Stimulated activated naive CD4-positive, alpha-beta T cell (primary cell): ENCODE results near the gene FAM136A.
"Not testable (repeated sequence)": the region's sequence is repeated elsewhere in the genome, so short reads cannot be mapped to it uniquely, and the experiment has no call there.

Experiments
- DNase-seq, 6 experiments: peaks; one replicate each; lab custom pipeline; 2025; lab: John Stamatoyannopoulos, UW

FAM136A gene

DNA sequence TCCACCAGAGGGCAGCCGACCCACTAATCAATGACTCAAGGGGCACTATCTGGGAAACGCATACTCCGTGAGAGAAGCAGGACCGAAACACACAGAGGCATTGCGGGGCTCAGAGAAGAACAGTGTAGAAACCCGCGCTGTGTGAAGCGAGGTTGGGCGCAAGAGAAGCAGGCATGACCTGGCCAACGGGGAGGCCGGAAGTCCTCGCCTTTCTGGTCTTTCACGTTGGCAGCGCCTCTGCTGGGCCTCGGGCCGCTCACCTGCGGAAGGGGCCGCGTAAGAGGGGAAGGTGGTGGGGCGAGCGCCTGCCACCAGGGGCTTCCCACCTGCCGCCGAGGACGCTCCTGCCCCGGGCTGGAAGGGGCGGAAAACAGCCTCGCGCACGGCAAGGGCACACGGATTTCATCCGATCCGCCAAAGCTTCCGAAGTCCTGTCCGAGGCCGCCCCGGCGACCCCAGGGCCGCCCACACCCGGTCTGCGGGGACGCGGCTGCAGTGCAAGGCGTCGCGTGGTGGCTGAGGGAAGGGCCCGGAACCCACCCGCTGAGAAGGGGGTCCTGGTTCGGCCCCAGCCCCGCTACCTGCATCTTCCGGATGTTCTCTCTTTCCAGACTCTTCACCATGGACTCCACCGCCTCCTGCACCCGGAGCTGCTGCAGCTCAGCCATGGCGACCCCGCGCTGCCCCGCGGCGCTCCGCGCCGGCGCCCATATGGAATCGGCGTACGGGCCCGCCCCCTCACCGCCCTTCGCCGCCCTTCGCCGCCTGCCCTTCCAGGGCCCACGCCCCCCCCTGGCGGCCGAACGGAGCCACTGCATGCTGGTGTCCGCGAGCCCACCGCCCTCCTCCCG lies at the start of gene FAM136A:
Gene FAM136A (minus strand): TSS at position 724 of the 851 bp plus-strand sequence. CDS start 56 bp downstream, at position 668.
- DNase-seq = peak; percentile 76 to 92 (median 83)

DNA sequence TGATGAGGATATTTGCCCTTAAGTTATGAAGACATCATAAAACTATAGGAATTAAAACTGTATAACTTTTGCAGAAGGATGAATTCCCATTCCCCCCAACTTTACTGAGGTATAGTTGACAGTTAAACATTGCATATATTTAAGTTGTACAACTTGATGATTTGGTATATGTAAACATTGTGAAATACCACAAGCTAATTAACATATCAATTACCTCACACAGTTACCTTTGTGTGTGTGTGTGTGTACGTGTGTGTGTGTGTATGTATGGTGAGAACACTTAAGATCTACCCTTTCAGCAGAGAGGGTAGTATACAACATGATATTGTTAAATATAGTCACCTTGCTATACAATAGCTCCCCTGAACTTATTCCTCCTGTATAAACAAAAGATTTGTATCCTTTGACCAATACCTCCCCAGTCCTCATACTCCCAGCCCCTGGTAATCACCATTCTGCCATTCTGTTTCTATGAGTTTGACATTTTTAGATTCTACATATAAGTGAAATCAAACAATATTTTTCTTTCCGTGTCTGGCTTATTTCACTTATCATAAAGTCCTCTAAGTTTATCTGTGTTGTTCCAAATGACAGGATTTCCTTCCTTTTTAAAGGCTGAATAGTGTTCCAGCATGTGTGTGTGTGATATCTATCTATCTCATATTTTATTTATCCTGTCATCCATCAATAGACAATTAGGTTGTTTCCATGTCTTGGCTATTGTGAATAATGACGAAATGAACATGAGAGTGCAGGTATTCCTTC lies 48.2 kb upstream of the FAM136A start:
- no peak for DNase-seq

DNA sequence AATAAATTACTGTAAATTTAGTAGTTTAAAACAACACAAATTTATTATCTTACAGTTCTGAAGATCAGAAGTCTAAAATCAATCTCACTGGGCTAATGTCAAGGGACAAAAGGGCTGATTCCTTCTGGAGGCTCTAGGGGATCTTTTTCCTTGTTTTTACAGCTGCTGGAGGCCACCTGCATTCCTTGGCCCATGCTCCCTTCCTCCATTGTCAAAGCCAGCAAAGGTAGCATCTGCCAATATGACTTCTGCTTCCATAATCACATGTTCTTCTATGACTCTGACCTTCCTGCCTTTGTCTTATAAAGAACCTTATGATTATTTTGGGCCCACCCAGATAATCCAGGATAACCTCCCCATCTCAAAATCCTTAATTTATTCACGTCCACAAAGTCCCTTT lies 46.0 kb upstream of the FAM136A start:
- DNase-seq = no peak

DNA sequence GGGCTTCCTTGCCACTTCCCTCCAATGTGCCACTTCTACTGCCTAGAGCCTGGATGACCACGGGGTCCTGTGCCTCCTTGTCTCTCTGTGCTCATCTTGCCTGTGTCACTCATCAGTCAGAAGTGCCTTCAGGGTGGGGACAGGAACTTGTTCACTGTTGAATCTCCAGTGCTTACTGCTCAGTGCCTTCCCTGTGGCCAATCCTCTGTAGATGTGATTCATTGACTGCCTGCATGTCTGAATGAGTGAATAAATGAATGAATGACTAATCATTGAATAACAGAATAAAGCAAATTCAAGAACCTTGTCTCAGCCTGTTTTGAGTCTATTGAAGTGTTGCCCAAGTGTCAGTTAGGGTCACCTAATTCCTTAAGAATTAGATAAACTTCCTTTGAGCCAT lies 42.3 kb upstream of the FAM136A start:
- DNase-seq = no peak

DNA sequence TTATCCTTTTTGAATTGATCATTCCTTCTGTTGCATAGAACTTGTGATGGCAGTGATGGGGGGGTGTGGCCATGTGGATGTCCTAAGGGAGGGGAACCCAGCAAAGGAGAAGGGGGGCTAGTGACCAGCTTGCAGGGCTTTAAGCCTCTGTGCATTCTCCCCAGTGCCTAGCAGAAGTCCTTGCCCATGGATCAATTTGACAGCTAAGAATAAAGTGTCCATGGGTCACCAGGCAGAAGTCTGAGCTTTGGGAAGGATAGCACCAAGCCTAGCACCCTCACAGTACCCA lies 39.6 kb upstream of the FAM136A start:
- no peak for DNase-seq

DNA sequence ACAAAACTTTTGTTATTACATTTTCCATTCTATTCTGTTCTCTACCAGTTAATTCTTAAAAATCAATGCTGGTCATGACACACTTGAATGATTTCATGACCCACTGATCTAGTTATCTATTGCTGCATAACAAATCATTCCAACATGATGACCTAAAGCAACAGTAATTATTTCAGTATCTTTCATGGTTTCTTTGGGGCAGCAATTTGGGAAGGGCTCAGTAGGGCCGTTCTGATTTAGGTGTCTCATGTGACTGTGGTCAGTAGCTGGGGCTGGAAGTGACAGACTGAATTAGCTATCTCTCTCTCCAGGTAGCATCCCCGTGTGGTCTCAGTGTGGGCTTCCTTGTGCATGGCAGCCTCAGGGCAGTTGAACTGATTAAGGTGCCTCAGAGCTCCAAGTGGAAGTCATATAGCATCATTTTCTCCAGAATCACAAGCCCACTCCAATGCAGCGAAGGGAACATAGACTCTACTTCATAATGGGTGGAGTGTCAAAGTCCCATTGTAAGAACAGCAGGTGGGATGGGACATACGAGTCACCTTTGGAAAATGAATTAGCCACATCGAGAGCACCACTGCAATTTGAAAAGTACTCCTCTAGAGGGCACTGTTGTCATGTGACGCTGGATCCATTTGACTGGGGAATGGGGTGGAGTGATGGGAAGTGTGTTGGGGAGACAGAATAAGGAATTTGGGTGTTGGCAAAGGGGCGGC lies 39.1 kb upstream of the FAM136A start:
- peak; percentile 11 to 64 (median 18) for DNase-seq

DNA sequence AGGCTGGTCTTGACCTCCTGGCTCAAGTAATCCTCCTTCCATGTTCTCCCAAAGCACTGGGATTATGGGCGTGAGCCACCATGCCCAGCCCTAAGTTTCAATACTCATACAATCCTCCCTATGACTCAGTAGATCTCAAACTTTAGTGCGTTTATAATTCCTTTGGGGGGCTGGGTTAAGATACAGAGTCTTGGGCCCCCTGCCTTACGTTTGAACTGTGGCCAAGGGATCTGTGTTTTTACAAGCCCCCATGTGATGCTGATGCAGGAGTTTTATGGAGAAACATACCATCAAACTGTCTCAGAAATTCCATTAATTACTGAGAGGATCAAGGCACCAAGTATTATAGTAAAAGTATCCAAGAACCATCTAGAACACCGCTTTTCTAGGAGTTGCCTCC lies 38.2 kb upstream of the FAM136A start:
- no peak for DNase-seq

DNA sequence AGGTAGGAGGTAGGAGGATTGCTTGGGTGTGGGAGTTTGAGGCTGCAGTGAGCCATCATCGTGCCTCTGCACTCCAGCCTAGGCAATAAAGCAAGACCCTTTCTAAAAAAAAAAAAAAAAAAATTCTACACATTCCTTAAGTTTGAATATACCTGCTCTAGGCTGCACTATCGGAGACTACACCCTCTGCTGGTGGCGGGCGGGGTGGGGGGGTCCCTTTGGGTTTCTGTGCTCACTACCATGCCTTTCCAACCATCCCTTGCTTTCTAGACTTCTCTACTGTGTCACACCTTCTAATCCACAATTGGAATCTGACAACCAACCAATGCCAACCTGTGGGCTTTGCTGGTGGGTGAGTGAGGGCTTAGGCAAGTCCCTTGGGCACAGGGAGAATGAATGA lies 34.7 kb upstream of the FAM136A start:
- DNase-seq = no peak

DNA sequence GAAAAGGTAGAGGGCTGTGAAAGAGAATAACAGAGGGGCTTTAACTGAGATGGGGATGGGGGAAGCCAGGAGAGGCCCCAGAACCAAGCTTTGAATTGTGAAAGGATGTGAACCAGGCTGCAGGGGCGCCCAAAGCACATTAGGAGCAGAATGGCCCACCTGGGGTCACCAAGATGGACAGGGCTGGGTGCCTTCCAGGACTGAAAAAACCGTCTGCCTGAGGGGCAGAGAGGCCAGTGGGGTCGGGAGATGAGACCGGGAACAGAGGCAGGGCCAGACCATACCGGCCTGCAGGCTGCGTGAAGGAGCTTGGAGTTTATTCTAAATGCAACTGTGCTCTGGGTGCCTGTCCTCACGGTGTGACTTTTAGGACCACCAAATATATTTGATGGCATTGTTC lies 29.1 kb upstream of the FAM136A start:
- no peak for DNase-seq

DNA sequence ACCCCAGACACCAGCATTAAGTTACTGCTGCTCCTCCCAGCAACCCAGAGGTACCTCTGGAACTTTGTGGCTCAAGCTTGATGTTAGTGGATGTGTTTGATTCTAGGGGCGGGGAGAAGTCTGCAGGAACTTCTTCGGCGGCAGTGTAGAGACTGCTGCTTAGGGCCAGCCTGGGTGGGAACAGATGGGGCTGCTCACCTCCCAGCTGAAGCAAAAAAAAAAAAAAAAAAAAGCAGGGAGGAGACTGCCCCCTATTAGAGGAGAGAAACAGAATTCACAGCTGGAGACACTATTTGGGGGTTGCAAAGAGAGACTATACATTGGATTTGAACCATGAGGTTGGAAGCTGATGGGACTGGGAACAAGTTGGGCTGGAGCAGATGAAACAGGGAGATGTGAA lies 28.6 kb upstream of the FAM136A start:
- DNase-seq = no peak

DNA sequence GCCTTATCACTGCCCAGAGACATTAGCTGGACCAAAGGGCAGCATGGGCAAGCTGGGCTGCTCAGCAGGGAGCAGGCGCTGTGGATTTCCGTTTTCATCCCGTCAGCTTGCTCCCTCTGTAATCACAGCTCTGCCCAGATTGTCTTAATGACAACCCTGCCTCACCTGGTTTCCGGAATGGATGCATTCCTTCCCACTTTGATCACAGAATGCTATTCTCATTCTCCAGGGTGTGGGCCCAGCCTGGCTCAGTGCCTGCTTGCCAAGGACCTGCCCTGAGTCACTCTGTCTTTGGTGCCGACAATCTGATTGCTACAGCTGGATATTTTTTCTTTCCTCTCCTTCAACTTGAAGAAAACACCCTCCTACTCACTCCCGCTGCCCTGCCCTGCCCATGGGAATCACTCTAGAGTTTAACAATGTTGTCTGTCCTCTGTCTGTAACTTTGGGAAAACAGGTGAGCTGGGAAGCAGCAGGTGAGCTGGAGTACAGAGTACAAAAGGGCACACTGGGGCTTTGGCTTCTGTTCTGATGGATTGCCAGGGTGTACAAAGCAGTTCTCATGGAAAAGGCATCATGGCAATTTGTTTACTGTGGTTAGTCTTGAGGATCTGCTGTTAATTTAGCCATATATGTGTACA lies 27.2 kb upstream of the FAM136A start:
- DNase-seq = no peak

DNA sequence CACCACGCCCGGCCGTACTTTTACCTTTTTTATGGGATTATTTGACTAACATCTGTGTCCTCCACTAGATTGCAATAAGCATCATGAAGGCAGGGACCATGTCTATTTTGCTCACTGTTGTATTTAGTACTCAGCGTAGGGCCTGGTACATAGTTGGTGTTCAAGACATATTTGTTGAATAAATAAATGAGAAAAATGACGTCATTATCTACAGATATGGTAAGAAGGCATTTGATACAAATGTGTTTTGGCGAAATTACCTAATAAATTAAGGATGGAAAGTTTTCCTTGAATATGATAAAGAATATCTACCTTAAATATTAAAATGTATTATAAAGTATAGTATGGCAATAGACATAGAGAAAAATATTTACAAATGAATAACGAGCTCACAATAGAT lies 24.0 kb upstream of the FAM136A start:
- no peak for DNase-seq

DNA sequence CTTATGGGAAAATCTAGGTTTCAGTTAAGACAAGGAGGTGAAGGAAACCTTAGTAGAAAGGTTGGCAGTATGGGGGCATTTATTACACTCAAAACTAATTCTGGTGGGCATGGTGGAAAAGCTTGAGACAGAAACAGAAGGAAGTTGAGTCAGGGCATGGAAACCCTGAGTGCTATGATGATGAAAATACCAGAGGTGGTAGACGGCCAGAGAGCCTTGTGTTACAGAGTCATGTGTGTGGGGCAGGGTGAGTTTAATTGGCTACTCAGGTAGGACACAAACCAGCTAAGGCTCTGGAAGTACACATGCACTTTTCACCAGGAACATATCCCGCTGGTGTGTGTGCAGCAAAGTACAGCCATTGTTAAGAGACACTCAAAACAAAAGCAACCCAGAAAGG lies 20.7 kb upstream of the FAM136A start:
- no peak for DNase-seq

DNA sequence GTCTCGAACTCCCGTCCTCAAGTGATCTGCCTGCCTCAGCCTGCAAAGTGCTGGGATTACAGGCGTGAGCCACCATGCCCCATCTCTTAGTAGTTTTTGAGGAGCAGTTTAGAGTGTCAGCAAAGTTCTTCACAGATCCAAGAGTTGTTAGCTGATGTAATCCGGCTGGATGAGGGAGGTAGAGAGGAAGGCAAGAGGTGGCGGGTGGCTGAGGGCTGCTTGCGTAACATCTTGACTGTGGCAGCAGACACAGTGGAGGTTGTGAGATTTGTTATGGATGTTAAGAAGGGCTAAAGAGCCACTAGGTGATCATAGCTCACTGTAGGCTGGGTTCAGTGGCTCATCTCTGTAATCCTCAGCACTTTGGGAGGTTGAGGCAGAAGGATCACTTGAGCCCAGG lies 19.5 kb upstream of the FAM136A start:
- DNase-seq = no peak

DNA sequence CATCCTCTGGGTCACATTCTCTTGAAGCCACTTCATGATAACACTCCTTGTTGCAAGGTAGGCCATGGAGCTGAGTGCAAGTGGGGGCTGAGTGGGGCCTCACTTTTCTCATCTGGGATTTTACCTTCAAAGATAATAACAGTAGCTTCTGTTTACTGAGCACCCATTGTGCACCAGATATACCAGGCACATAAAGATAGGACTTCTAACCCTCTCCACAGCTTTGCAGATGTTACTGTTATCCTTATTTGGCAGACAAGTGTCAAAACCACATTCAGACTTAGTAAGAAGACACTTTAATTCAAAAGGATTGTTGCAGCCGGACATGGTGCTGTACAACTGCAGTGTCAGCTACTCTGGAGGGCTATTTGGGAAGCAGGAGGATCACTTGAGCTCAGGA lies 12.8 kb upstream of the FAM136A start:
- DNase-seq = no peak

DNA sequence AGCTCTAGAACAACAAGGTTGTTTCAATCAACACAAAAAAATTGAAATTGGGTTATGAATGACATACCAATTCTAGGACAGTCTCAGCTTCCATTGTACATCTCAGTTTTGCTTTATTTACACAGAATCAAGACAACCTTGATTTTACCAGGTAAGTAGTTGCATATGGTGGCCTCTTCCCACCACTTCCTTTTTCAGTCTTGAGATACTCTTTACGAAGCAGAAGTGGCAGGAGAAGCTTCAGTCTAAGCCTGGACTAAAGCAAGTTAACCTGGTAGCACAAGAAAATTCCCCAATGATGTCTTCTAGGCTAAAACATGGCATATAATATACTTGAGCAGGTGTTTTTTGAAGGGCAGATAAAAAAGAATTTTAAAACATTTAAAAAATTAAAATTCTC lies 10.7 kb upstream of the FAM136A start:
- DNase-seq = no peak

DNA sequence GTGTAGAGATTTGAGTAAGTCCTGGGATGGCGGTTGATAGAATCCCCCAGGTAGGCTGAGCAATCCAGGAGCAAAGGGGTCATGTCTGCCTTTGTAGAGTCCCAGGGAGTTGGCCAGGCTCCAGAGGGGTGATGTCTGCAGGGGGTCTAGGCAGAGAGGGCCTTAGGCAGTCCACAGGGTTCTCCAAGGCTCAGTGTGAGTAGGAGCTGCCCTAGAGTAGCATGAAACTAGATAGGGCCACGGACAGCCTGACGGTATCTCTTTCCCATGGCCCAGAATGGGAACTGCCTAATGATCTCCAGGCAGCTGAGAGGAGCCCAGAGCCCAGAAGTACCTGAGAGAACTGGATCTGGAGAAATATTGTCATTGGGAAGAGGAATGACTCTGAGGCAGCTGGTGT lies 9.0 kb upstream of the FAM136A start:
- DNase-seq = no peak

DNA sequence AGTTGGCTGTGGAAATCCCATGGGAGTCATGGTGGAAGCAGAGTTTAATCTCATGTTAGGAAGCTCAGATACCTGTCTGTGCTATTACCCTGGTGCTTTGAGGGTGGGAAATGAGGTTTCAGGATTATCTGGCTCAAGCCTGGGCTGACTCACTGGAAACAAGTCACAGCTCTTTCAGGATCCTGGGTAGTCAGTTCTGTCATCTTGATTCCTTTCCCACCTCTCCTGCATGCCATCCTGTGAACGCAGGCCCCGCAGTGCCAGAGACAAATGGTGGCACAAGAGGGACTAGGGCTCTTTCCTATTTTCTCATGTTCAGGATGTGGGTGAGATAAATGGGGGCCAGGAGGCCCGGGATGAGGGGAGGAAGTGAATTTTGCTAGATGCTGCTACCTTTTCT lies 3.7 kb upstream of the FAM136A start:
- DNase-seq = no peak

DNA sequence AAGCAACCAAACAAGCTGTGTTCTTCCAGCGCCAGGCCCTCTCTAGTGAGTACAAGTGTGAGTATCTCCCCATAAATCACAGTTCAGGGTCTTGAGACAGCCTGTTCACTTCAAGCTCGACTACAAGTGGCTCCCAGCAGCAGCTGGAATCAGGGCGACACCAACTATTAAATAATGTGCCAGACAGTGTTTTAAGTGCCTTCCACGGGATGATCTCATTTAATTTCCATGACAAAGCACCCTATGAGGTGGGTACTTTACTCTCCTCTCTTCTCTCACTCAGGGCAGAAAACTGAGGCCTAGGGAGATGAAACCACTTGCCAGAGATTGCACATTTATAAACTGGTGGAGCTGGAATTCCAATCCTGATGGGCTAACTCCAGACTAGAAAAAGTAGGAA lies 2.6 kb upstream of the FAM136A start:
- no peak for DNase-seq

DNA sequence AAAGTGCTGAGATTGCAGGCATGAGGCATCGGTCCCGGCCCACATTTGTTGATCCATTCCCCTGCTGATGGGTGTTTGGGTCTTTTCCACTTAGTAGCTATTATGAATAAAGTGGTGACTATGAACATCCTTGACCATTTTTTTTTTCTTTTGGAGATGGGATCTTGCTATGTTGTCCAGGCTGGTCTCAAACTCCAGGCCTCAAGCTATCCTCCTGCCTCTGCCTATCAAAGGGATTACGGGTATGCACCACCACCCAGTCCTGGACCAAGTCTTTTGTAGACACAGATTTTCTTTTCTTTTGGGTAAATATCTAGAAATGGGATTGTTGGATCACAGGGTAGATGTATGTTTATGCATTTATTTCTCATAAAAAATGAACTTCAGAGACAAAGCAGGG lies 1.3 kb upstream of the FAM136A start:
- DNase-seq = no peak

DNA sequence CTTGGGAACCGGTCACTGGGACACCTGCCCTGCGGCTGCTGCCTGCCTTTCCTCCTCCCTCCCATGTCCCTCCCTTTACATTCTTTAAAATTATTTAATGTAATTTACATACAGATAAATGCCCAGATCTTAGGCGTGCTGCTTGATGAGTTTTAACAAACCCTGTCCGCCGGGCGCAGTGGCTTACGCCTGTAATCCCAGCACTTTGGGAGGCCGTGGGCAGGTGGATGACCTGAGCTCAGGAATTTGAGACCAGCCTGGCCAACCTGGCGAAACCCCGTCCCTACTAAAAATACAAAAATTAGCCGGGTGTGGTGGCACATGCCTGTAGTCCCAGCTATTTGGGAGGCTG lies 304 bp upstream of the FAM136A start:
- not testable (repeated sequence) for DNase-seq

DNA sequence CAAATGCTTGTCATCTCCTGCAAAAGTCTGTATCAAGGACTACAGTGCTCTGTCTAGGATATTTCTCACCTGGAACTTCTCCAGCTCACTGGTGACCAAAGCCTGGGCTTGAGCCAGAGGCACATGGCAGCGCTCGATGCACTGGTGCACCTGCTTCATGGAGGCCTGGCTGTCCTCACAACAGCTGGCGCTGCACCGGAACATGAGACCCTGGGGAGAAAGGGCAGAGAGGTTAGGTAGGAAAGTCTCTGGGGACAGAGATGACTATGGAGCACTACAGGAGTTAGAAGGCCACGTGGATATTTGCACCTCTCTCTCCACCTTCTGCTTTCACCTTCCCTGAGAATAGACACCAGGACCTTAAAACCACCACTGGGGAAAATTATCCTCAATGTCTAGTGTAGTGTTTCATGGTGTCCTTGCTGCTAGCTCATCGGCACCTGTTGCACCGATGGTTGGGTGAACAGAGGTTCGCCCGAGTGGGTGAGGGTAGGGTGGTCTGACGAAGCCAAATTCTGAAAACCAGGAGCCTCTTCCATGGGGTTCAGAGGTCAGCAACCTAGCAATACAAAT lies 1.0 kb downstream of the FAM136A start:
- DNase-seq = no peak
